ENCODE data around the gene EPC1. TPM values are rescaled to one million over a fixed set of nuclear protein-coding genes. Genes with fewer than 3 reads are reported as not detected.
A peak's percentile ranks its signal among the peaks of the same experiment; 100 is the strongest.

EPC1 gene
- total RNA-seq, 2 experiments from 2014 or later, result 173 to 181 TPM

GRCh38 chr10:32279795-32280194 is 67.2 kb downstream of the EPC1 start:
- H3K27ac Mint-ChIP-seq, result no peak overlapping the region
- ChIA-PET CTCF (interaction anchor here (1.3 to 1.4 kb wide), 2 partner anchors 17 to 34 kb away, joined by 4 to 5 read pairs; no protein-coding TSS in a partner anchor), POLR2A (interaction anchor here (0.6 kb wide), 1 partner anchor 40 kb away, joined by 3 read pairs; no protein-coding TSS in a partner anchor)
- no peak for DNase-seq
- Histone ChIP-seq H3K9me3 (ENCODE audit: control insufficient read depth in 1 of 2, insufficient read depth in 1 of 2, low read length in 2 of 2) (no peaks in the 10 kb centered on the region), H3K36me3 (ENCODE audit: insufficient read depth, low read length) (peaks cover 54% of the 10 kb centered on the region), H3K4me1 (ENCODE audit: insufficient read depth, low read length) (no peaks in the 10 kb centered on the region), H3K4me3 (ENCODE audit: low read length) (no peak overlapping the region), H3K27ac (ENCODE audit: low read depth in 1 of 2, low read length in 2 of 2) (no peak overlapping the region), H3K27me3 (ENCODE audit: control insufficient read depth in 1 of 2, insufficient read depth in 2 of 2, low read length in 2 of 2) (no peaks in the 10 kb centered on the region)
- intact Hi-C loops (cut with DNase I, micrococcal nuclease), result loop anchor here in 1 of 2 experiments (10.0 kb wide), 1 partner anchor 245 kb away; no protein-coding TSS in a partner anchor
- H3K36me3 Mint-ChIP-seq (ENCODE audit: low read depth), result peaks cover 74% of the 10 kb centered on the region
- peaks cover 32% of the 10 kb centered on the region for H3K4me1 Mint-ChIP-seq (ENCODE audit: low read depth)
- no peaks in the 10 kb centered on the region for H3K9me3 Mint-ChIP-seq
- no peak for TF ChIP-seq CTCF (IDR thresholded peaks at IDR 0.05)
- no peak for ATAC-seq (ENCODE audit: poor library complexity)
- no peaks in the 10 kb centered on the region for H3K27me3 Mint-ChIP-seq
- H3K4me3 Mint-ChIP-seq, result no peak overlapping the region

- no peak for TF ChIP-seq CTCF (IDR thresholded peaks at IDR 0.05)
- peak overlapping the region; percentile 55 for H3K27ac Mint-ChIP-seq
- ATAC-seq (ENCODE audit: poor library complexity) (no peak), DNase-seq (no peak)
- intact Hi-C loops (cut with DNase I, micrococcal nuclease), result loop anchor here in 1 of 2 experiments (10.0 kb wide), 1 partner anchor 239 kb away; no protein-coding TSS in a partner anchor
- H3K27me3 Mint-ChIP-seq, result no peaks in the 10 kb centered on the region
- Histone ChIP-seq H3K4me3 (ENCODE audit: low read length) (no peak overlapping the region), H3K36me3 (ENCODE audit: insufficient read depth, low read length) (peaks cover 79% of the 10 kb centered on the region), H3K9me3 (ENCODE audit: control insufficient read depth in 1 of 2, insufficient read depth in 1 of 2, low read length in 2 of 2) (no peaks in the 10 kb centered on the region), H3K27ac (ENCODE audit: low read depth in 1 of 2, low read length in 2 of 2) (no peak overlapping the region), H3K4me1 (ENCODE audit: insufficient read depth, low read length) (no peaks in the 10 kb centered on the region), H3K27me3 (ENCODE audit: control insufficient read depth in 1 of 2, insufficient read depth in 2 of 2, low read length in 2 of 2) (no peaks in the 10 kb centered on the region)
- H3K36me3 Mint-ChIP-seq (ENCODE audit: low read depth), result peaks cover 95% of the 10 kb centered on the region
- CTCF ChIA-PET, result interaction anchor here (0.6 to 1.1 kb wide), 2 partner anchors 9 to 73 kb away, joined by 3 read pairs; no protein-coding TSS in a partner anchor
- POLR2A ChIA-PET, result no interaction called here
- H3K4me3 Mint-ChIP-seq, result no peak overlapping the region
- no peaks in the 10 kb centered on the region for H3K9me3 Mint-ChIP-seq
- H3K4me1 Mint-ChIP-seq (ENCODE audit: low read depth), result peaks cover 23% of the 10 kb centered on the region
These were observed 73.6 kb downstream of the EPC1 start for GRCh38 chr10:32273336-32273735.

GRCh38 chr10:32271617-32272016 is 75.3 kb downstream of the EPC1 start:
- Mint-ChIP-seq H3K27ac (no peak overlapping the region), H3K36me3 (ENCODE audit: low read depth) (peaks cover 96% of the 10 kb centered on the region), H3K27me3 (no peaks in the 10 kb centered on the region), H3K4me1 (ENCODE audit: low read depth) (peaks cover 12% of the 10 kb centered on the region), H3K9me3 (no peaks in the 10 kb centered on the region), H3K4me3 (no peak overlapping the region)
- Histone ChIP-seq H3K27ac (ENCODE audit: low read depth in 1 of 2, low read length in 2 of 2) (no peak overlapping the region), H3K4me1 (ENCODE audit: insufficient read depth, low read length) (no peaks in the 10 kb centered on the region), H3K27me3 (ENCODE audit: control insufficient read depth in 1 of 2, insufficient read depth in 2 of 2, low read length in 2 of 2) (no peaks in the 10 kb centered on the region), H3K36me3 (ENCODE audit: insufficient read depth, low read length) (peaks cover 80% of the 10 kb centered on the region), H3K4me3 (ENCODE audit: low read length) (no peak overlapping the region), H3K9me3 (ENCODE audit: control insufficient read depth in 1 of 2, insufficient read depth in 1 of 2, low read length in 2 of 2) (no peaks in the 10 kb centered on the region)
- intact Hi-C loops (cut with DNase I, micrococcal nuclease), result loop anchor here in 1 of 2 experiments (10.0 kb wide), 1 partner anchor 237 kb away; no protein-coding TSS in a partner anchor
- no peak for ATAC-seq (ENCODE audit: poor library complexity)
- DNase-seq, result no peak
- ChIA-PET CTCF (no interaction called here), POLR2A (no interaction called here)
- no peak for TF ChIP-seq CTCF (IDR thresholded peaks at IDR 0.05)
